Measurements from ENCODE around the gene VKORC1.

The VKORC1 gene

GRCh38 chr16:31063495-31063842 lies 31.1 kb downstream of the VKORC1 start:
- DNase-seq (ENCODE audit: low read depth): no peak

GRCh38 chr16:31061813-31062440 lies 32.7 kb downstream of the VKORC1 start:
- no peak for DNase-seq (ENCODE audit: low read depth)

GRCh38 chr16:31061126-31061812 lies 33.3 kb downstream of the VKORC1 start:
- no peak for DNase-seq (ENCODE audit: low read depth)

- DNase-seq (ENCODE audit: low read depth): no peak
Measured at GRCh38 chr16:31055613-31056012, 39.0 kb downstream of the VKORC1 start.

- no peak for DNase-seq (ENCODE audit: low read depth)
Measured at GRCh38 chr16:31052114-31052513, 42.5 kb downstream of the VKORC1 start.

- no peak for DNase-seq (ENCODE audit: low read depth)
Measured at GRCh38 chr16:31050280-31051030, 44.1 kb downstream of the VKORC1 start.

GRCh38 chr16:31043898-31044481 lies 50.6 kb downstream of the VKORC1 start:
- no peak for DNase-seq (ENCODE audit: low read depth)

GRCh38 chr16:31043352-31043751 lies 51.2 kb downstream of the VKORC1 start:
- no peak for DNase-seq (ENCODE audit: low read depth)

- DNase-seq (ENCODE audit: low read depth): no peak
Measured at GRCh38 chr16:31042866-31043265, 51.7 kb downstream of the VKORC1 start.
